NOMO-1 (cell line): ENCODE results near the gene TXNDC17.
"Not testable (repeated sequence)": the region's sequence is repeated elsewhere in the genome, so short reads cannot be mapped to it uniquely, and the experiment has no call there.

Experiments
- DNase-seq, 2 experiments: peaks; one replicate each; lab custom pipeline; 2025; ENCODE audit not compliant: unreplicated experiment in 2 of 2; lab: John Stamatoyannopoulos, UW

TXNDC17 gene

GRCh38 chr17:6682339-6682738 is 41.5 kb downstream of the TXNDC17 start:
- DNase-seq = no peak

GRCh38 chr17:6683081-6683684 is 42.3 kb downstream of the TXNDC17 start:
- no peak for DNase-seq

- no peak for DNase-seq
These were observed 43.0 kb downstream of the TXNDC17 start for GRCh38 chr17:6683730-6684459.

- DNase-seq = no peak
These were observed 43.6 kb downstream of the TXNDC17 start for GRCh38 chr17:6684460-6684783.

- no peak for DNase-seq
These were observed 44.3 kb downstream of the TXNDC17 start for GRCh38 chr17:6684881-6685767.

DNA sequence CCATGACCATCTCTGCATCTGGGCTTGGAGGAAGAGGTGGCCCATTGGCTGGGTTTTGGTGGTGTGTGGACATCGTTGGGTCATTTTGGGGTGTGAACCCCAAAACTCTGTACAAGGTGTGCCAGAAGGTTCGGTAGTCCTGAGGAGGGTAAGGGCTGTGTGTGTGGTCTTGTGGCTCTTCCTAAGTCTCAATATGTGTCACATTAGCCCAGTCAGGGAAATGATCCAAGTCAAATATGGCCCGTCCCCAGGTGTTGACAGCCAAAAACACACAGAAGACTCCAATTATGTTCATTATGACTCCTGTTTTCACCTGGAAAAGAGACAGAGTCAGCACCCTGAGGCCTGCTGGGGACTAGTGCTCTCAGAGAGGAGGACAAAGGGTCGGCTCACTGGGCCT is 45.2 kb downstream of the TXNDC17 start:
- no peak for DNase-seq

- no peak for DNase-seq
These were observed 48.1 kb downstream of the TXNDC17 start for GRCh38 chr17:6688944-6689343.

- no peak for DNase-seq
These were observed 49.8 kb downstream of the TXNDC17 start for GRCh38 chr17:6690641-6691040.

DNA sequence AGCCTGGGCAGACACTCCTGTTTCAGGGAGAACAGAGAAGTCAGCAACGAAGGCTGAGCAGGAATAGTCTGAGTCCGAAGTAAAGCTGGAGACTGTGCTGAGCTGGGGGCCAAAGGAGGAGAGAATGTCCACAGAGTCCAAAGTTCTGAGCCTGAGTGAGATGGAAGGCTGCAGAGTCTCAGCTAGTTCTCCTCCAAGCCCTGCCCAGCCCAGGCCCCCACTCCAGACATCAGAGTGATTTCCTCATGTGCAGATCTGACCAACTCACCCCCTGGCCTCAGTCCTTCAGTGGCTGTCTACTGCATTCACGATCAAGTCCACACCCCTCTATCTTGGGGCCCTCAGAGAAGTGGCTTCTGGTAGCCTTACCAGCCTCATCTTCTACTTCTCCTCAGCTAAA is 50.7 kb downstream of the TXNDC17 start:
- no peak for DNase-seq

DNA sequence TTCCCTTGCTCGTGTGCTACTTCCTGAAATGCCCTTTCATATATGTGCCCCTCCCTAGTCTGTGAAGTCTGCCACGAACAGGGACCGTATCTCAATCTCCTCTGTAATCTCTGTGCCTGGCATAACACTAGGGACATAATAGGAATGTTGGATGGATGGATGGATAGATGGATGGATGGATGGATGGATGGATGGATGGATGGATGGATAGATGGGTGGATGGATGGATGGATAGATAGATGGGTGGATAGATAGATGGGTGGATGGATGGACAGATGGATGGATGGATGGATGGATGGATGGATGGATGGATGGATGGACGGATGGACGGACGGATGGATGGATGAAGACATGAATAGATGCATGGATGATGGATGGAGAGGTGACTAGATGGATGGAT is 51.1 kb downstream of the TXNDC17 start:
- not testable (repeated sequence) for DNase-seq
